ENCODE data around the gene ACSL1.

DNA sequence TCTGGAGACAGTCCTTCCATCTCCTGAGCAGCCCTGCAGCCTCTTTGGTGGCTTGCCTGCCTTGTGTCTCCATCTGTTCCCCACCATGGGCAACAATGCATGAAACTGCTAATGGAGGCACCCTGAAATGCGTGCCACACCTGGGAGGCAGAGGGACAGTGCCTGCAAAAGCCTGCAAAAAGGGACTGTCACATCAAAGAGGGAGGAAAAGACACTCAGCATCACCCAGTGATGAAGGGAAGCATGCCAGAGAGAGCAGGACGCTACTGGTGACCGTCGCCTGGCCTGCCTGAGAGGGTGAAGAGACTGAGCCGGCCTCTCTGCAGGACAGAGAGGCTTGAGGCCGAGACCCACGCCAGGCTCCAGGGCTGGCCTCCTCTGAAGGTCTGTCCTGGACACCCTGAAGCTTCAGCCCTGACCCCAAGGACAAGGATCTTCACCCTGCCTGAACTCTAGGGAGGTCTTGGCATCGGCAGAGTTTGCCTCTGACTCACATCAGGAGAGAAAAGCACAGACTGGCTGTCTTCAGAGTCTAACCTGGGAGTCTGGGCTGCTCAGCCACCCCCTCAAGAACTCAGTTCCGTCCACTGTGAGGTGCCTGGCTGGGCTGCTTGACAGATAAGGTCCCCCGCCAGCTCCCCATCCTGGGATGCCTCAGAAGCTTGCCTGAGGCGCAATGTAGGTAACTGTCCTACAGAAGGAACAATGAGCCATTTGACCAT, 8.1 kb downstream of the ACSL1 start:
- no peak for TF ChIP-seq EZH2 (IDR thresholded peaks at IDR 0.05)
- TF ChIP-seq POLR2AphosphoS5 (IDR thresholded peaks at IDR 0.05; ENCODE audit: borderline replicate concordance, low read depth, low read length): no peak
